Upper lobe of right lung (tissue), 1 donor: ENCODE data around the gene THSD4. TPM values are rescaled to one million over a fixed set of nuclear protein-coding genes. Genes with fewer than 3 reads are reported as not detected.

Experiments used
- ATAC-seq: fragments of 200-7000 bp; cut with Tn5 transposase; one replicate; pipeline ENCODE4 v1.9.1; 2020; ENCODE audit warnings: mild to moderate bottlenecking, moderate library complexity
- DNase-seq: peaks from one replicate; pipeline ENCODE4 v3.0.0-alpha.2; 2020
- H3K27ac ChIP-seq: fragments of 200-600 bp; one replicate; pipeline ENCODE4 v1.8.0; 2022
- H3K27me3 ChIP-seq: fragments of 200-600 bp; one replicate; pipeline ENCODE4 v1.8.0; 2022; ENCODE audit warnings: mild to moderate bottlenecking
- H3K36me3 ChIP-seq: fragments of 200-600 bp; one replicate; pipeline ENCODE4 v1.8.0; 2022
- H3K4me1 ChIP-seq: fragments of 200-600 bp; one replicate; pipeline ENCODE4 v1.8.0; 2022
- H3K4me3 ChIP-seq: fragments of 200-600 bp; one replicate; pipeline ENCODE4 v1.8.0; 2022; ENCODE audit warnings: mild to moderate bottlenecking
- H3K9me3 ChIP-seq: fragments of 200-600 bp; one replicate; pipeline ENCODE4 v1.8.0; 2022
- CTCF ChIP-seq: fragments of 200-600 bp; IDR thresholded peaks from one replicate; pipeline ENCODE4 v1.8.0; 2022; ENCODE audit warnings: antibody characterized with exemption
- intact Hi-C: fragments of 100-400 bp; cut with DNase I; formaldehyde crosslinking; loops from one replicate; pipeline ENCODE4 v1.11.0; 2022
- total RNA-seq: library from RNA; stranded (reverse); fragmentation: NEBNext Ultra II Directional; extraction: Animal tissue kit (Norgen Biotek cat#: 25700); gene quantifications from one replicate; pipeline ENCODE4 v1.2.1, GENCODE V29; 2021
- donor health status: DM: no; HTN: yes; CAD: no; lungs with severe emphysema.

The THSD4 gene
- total RNA-seq, 1 donor from 2014 or later: 25.6 TPM

GRCh38 chr15:71239592-71240364 lies 124.5 kb downstream of the THSD4 start:
- Histone ChIP-seq H3K27me3 (no peaks in the 10 kb centered on the region), H3K9me3 (no peaks in the 10 kb centered on the region), H3K27ac (no peak overlapping the region), H3K36me3 (no peaks in the 10 kb centered on the region), H3K4me1 (no peaks in the 10 kb centered on the region), H3K4me3 (no peak overlapping the region)
- no peak for DNase-seq
- no peak for ATAC-seq
- intact Hi-C loops: no loop called here
- no peak for TF ChIP-seq CTCF

- no peaks in the 10 kb centered on the region for H3K27me3 ChIP-seq
- H3K27ac ChIP-seq: no peak overlapping the region
- DNase-seq (no peak), ATAC-seq (no peak)
- no peak overlapping the region for H3K4me3 ChIP-seq
- intact Hi-C loops: no loop called here
- H3K9me3 ChIP-seq: no peaks in the 10 kb centered on the region
- H3K4me1 ChIP-seq: no peaks in the 10 kb centered on the region
- TF ChIP-seq CTCF: no peak
- no peaks in the 10 kb centered on the region for H3K36me3 ChIP-seq
These were observed 127.0 kb downstream of the THSD4 start for GRCh38 chr15:71242292-71242691.

DNA sequence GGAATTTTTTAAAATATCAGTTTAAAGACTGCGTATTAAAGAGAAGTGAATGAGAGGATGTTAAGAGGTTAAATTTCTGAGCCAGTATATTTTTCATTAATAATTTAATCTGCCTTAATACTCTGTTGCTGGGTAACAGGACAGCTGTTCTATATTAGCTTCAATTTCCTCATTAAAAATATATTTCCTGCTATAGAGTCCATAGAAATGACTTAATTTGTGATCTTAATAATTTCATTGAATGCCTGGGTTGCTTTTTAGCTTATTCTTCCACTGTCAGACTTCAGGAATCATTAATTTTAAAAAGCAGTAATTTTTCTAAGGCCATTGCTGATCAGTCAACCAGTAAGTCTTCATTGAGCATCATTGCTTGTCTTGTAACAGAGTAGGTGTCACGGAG lies 129.0 kb downstream of the THSD4 start:
- TF ChIP-seq CTCF: no peak
- ATAC-seq: no peak
- H3K4me3 ChIP-seq: no peak overlapping the region

GRCh38 chr15:71245588-71245987 lies 130.3 kb downstream of the THSD4 start:
- ATAC-seq: no peak
- Histone ChIP-seq H3K36me3 (no peaks in the 10 kb centered on the region), H3K27me3 (no peaks in the 10 kb centered on the region), H3K9me3 (no peaks in the 10 kb centered on the region), H3K27ac (no peak overlapping the region), H3K4me3 (no peak overlapping the region), H3K4me1 (no peaks in the 10 kb centered on the region)
- TF ChIP-seq CTCF: no peak
- intact Hi-C loops: no loop called here
- no peak for DNase-seq

More for the DNA sequence above, 129.0 kb downstream of the THSD4 start:
- no peak for DNase-seq
- Histone ChIP-seq H3K27ac (no peak overlapping the region), H3K27me3 (no peaks in the 10 kb centered on the region), H3K9me3 (no peaks in the 10 kb centered on the region), H3K36me3 (no peaks in the 10 kb centered on the region), H3K4me1 (no peaks in the 10 kb centered on the region)
- intact Hi-C loops: no loop called here

- Histone ChIP-seq H3K4me3 (no peak overlapping the region), H3K4me1 (no peaks in the 10 kb centered on the region), H3K27ac (no peak overlapping the region), H3K9me3 (no peaks in the 10 kb centered on the region), H3K27me3 (no peaks in the 10 kb centered on the region), H3K36me3 (no peaks in the 10 kb centered on the region)
- no peak for TF ChIP-seq CTCF
- DNase-seq: no peak
- no peak for ATAC-seq
- intact Hi-C loops: no loop called here
These were observed 133.1 kb downstream of the THSD4 start for GRCh38 chr15:71248386-71248785.
